Germinal center (tissue), 1 donor: ENCODE data around the gene KRT6B.
"Not testable (repeated sequence)": the region's sequence is repeated elsewhere in the genome, so short reads cannot be mapped to it uniquely, and the experiment has no call there.

ENCODE experiments used
- DNase-seq: peaks from one replicate; pipeline ENCODE4 v3.0.0; 2012; ENCODE audit warnings: mixed read lengths, low spot score

KRT6B gene

GRCh38 chr12:52469853-52470252 lies 17.9 kb upstream of the KRT6B start:
- DNase-seq, result no peak

GRCh38 chr12:52464897-52465296 lies 13.0 kb upstream of the KRT6B start:
- no peak for DNase-seq

- no peak for DNase-seq
Measured at GRCh38 chr12:52461693-52462092, 9.7 kb upstream of the KRT6B start.

GRCh38 chr12:52458861-52459260 lies 6.9 kb upstream of the KRT6B start:
- no peak for DNase-seq

GRCh38 chr12:52455821-52456220 lies 3.9 kb upstream of the KRT6B start:
- DNase-seq, result no peak

GRCh38 chr12:52454411-52455201 lies 2.7 kb upstream of the KRT6B start:
- no peak for DNase-seq

DNA sequence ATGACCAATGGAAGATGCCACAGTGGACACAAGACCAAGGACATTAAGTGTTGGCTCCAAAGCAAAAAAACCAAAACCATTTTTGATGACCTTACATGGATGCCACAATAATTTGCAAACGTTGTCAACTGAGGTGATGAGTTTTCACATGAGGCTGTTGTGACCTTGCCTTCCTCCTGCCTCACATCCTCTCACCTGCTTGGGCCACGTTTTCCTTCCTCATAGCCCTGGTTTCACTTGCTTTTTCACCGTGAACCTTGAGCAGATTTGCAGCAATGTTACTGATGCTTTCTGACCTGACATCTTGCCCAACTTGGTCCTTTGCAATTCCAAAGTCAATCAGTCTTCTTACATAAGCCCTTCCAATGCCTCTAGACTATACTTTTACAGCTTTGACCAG lies 3.7 kb downstream of the KRT6B start:
- DNase-seq, result no peak

GRCh38 chr12:52447196-52447595 lies 4.8 kb downstream of the KRT6B start:
- not testable (repeated sequence) for DNase-seq

DNA sequence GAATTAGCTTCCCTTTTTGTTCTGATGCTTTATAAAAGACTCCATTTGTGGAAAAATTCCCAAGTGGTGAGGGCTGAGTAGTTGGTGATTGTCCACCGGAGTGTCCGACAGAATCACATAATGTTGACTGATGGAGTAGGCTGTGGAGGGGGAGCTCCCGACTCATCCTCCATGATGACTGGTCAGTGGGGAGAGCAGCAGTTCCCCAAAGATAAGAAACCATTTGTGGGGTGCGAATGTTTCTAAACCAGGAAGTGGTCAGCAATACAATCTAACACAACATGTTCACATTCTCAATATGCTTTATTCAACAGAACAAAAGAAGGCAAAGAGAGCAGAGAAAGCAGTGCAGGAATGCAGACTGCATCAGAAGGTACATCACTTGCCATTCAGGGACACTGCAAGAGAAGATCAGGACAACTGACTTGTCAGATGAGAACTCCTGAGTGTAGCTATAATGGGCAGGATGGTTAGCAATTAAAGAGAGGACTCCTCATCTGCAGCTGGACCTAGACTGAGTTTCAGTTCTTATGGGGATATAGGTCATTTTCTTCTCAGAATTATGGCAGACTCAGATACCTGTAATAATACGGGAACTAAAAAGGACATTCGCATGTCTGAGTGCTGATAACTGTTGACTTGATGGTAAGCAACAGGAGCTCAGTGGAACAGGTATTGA lies 5.4 kb downstream of the KRT6B start:
- DNase-seq, result no peak

- no peak for DNase-seq
Measured at GRCh38 chr12:52445876-52446275, 6.1 kb downstream of the KRT6B start.

GRCh38 chr12:52444647-52445595 lies 7.0 kb downstream of the KRT6B start:
- DNase-seq, result no peak

GRCh38 chr12:52443966-52444365 lies 8.0 kb downstream of the KRT6B start:
- no peak for DNase-seq

DNA sequence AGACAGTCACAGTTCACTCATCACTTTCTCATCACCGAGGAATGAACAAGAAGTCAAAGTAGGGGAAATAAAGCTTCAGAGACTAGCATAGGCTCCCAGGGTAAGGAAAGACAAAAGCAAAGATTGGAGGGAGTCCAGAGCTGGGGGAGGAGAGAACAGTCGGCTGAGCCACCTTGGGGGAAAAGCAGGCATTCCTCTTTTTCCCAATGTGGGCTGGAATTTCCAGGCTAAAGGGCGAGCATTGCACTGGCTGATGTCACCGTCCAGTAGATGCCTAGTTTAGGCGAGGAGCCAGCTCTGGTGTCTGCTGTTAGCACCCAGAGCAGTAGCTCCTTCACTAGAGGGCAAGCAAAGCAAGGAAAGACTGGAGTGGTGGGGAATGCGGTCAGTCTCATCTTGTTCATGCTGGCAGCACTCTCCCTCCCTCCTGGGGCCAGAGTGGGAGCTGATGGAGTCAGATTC lies 9.3 kb downstream of the KRT6B start:
- no peak for DNase-seq

- DNase-seq, result no peak
Measured at GRCh38 chr12:52441320-52441911, 10.5 kb downstream of the KRT6B start.

DNA sequence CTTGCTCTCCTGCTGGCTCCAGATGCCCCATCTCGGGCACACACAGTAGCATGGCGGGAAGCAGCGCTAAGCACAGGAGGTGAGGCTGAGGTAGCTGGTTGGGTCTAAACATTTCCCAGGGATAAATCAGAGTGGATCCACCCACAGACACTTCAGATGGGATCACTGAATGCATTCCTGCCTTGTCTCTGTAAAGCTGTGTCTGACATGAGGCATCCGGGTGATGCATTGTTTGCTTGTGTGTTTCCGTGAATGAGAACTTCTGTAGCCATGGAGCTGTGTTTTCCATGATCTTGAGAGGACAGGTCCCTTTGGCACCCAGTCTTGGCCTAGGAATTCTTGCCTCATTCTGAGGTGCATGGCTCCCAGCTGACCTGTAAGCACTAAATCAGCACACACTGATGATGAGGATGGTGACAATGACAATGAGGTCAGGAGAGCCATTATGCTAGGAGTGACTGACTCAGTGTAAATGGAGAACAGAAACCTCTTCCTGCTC lies 11.1 kb downstream of the KRT6B start:
- no peak for DNase-seq

GRCh38 chr12:52439845-52440244 lies 12.1 kb downstream of the KRT6B start:
- DNase-seq, result no peak

- DNase-seq, result no peak
Measured at GRCh38 chr12:52439420-52439819, 12.5 kb downstream of the KRT6B start.

- DNase-seq, result no peak
Measured at GRCh38 chr12:52438305-52439301, 13.3 kb downstream of the KRT6B start.

DNA sequence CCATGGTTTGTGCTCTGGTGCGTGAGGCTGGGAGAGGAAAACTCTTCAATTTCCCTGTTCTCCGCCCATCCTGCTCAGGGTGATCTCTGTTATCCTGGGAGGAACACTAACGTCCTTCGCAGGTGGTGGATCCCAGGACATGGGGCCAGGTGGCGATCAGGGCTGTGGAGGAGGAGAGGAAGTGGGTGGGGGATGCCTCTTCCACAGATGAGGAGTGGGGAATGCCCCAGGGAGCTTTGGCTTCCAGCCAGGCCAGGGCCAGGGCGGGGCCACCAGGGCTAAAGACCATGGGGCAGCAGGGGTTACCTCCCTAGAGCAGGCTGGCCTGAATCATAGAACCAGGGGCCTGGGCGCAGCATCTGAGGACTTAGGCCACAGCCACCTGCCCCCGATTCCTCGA lies 14.4 kb downstream of the KRT6B start:
- DNase-seq, result no peak

- no peak for DNase-seq
Measured at GRCh38 chr12:52436828-52437474, 15.0 kb downstream of the KRT6B start.
